ENCODE measurements around the gene GGT5.

GRCh38 chr22:24219750-24220149, 25.1 kb downstream of the GGT5 start:
- no peak for TF ChIP-seq CTCF (IDR thresholded peaks at IDR 0.05; ENCODE audit: low read depth, low read length, poor library complexity, severe bottlenecking)
- TF ChIP-seq EZH2phosphoT487 (IDR thresholded peaks at IDR 0.05; ENCODE audit: borderline replicate concordance, low read length): no peak
